HG02610 (cell line): ENCODE measurements around the gene PLD6.
"Not testable (repeated sequence)": the region's sequence is repeated elsewhere in the genome, so short reads cannot be mapped to it uniquely, and the experiment has no call there.

ENCODE experiments used
- ATAC-seq: cut with Tn5 transposase; IDR thresholded peaks from one replicate; pipeline ENCODE4 v1.9.1; 2021; ENCODE audit warnings: mild to moderate bottlenecking, moderate library complexity; ENCODE audit not compliant: unreplicated experiment

PLD6 gene

GRCh38 chr17:17201907-17202306 is 4.2 kb downstream of the PLD6 start:
- no peak for ATAC-seq

DNA sequence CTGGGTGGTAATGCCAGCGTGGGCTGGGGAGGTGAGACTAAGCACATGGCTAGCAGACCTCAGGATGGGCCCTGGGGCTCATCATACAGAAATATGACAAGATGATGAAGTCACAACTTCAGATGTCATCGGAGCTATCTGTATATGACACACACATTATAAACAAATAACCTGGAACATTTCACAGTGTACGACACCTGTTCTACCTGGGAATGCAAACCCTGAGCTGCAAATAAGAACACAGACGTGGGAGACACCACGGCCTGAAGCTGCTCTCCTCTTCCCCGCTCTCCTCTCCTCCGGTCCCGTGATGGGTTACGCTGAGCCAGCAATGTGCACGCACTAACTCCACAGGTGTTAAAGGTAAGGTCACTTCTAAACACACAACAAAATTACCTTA is 4.9 kb downstream of the PLD6 start:
- no peak for ATAC-seq

DNA sequence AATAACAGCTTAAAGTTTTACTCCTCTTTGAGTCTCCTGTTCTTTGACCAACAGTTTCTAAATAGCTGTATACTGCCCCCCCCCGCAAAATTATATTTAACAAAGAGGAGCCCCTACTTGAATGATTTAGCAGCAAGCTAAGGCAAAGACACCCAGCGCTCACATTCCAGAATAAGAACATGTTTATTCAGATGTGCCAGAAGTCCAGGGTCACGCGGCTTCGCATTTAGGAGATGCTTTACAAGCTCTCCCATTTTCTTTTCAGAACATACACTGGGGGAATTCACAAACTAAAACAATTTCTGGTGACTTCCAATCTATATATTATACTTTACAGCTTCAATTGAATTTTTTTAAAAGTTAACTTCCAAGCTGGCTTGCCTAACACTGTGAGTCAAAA is 5.3 kb downstream of the PLD6 start:
- ATAC-seq, result no peak

DNA sequence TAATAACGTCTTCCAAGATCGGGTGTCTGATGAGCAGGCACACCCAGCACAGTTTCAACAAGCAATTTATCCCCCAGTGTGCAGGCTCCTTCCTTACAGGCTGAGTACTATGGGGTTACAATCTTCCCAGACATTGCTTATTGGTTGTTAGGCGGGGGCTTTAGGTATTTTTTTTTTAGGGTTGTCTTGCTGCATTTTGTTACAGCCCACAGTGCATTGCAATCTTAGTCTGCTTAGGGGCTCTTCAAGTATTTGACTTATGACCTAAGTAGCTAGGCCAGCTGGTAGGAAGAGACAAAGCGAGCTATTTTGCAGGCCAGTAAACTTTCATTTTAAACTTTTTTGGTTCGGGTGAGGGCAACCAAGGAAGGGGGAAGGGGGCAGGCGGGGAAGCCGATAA is 5.8 kb downstream of the PLD6 start:
- no peak for ATAC-seq

DNA sequence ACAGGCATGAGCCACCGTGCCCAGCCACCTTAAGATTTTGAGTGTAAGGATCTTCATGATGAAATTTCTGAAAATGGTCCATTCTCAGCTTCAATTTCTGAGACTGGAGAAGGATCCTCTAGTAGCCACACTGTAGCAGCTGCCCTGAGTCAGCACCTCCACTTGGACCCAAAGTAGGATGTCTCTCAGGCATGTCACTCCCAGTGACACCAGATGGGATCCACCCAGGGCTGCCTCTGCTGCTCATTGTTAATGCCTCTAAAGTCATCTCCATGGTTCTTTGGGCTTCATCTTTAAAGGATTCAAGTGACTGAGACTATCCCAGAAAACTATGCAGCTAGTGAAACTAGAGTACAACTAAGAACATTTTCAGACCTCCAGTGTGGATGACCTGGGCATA is 7.9 kb downstream of the PLD6 start:
- no peak for ATAC-seq

GRCh38 chr17:17196776-17197175 is 9.4 kb downstream of the PLD6 start:
- ATAC-seq, result no peak

GRCh38 chr17:17195466-17195865 is 10.7 kb downstream of the PLD6 start:
- not testable (repeated sequence) for ATAC-seq

DNA sequence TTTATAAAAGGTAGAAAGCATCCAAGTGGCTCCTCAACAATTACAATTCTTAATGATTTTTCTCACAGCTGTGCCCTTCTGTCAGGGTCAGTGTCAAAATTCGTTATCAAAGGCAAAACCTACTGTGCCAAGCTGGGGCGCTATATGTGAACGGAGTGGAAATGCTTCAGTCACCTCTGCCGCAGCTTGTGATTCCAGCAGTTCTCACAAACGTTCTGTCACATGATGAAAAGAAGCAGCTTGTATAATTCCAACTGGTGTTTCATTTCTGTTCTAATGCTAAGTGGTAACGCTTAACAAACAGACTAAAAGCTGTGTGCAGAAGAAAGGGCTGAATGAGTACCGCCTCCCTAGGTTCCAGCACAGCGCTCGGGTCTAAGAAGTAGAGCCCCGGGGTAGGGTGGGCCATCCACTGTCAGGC is 14.2 kb downstream of the PLD6 start:
- ATAC-seq, result no peak

DNA sequence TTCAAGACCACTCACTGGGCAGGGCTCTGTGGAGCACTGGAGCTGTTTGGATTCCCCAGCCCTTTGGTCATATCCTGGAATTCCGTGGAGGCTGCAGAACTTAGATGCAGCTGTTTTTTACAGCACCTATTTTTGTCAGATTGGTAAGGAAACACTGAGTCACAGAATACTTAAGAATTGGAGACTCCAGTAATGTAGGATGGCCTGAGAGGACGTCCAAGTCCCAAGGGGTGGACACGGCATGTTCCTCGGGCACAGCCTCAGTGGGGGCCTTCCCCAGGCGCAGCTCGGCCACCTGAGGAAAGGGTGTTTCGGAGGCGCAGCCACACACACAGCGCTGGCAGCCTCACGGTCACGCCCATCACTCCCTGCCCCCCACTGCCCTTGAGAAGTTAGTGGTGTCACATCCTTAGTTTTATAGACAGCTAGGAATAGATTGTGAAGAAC is 14.8 kb downstream of the PLD6 start:
- no peak for ATAC-seq

- ATAC-seq, result no peak
Measured at GRCh38 chr17:17190188-17190587, 15.9 kb downstream of the PLD6 start.

- no peak for ATAC-seq
Measured at GRCh38 chr17:17189559-17189958, 16.6 kb downstream of the PLD6 start.

DNA sequence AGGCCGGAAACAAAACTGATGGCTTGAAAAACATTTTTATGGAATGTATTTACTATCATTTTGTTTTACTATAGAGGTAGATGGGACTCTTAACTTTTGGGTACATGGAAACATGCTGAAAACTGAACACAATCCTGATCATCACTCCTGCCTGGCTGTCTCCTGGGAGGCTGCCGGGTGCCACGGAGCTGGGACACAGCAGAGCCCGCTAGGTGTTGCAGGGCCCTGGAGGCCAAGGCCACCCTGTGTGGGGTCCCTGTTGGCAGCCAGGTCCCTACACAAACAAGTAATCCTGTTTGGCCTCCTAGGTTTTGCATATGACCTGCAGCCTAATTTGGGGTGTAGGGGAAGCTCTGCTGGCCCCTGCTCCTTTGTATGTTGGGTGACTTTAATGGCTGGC is 17.5 kb downstream of the PLD6 start:
- ATAC-seq, result no peak

DNA sequence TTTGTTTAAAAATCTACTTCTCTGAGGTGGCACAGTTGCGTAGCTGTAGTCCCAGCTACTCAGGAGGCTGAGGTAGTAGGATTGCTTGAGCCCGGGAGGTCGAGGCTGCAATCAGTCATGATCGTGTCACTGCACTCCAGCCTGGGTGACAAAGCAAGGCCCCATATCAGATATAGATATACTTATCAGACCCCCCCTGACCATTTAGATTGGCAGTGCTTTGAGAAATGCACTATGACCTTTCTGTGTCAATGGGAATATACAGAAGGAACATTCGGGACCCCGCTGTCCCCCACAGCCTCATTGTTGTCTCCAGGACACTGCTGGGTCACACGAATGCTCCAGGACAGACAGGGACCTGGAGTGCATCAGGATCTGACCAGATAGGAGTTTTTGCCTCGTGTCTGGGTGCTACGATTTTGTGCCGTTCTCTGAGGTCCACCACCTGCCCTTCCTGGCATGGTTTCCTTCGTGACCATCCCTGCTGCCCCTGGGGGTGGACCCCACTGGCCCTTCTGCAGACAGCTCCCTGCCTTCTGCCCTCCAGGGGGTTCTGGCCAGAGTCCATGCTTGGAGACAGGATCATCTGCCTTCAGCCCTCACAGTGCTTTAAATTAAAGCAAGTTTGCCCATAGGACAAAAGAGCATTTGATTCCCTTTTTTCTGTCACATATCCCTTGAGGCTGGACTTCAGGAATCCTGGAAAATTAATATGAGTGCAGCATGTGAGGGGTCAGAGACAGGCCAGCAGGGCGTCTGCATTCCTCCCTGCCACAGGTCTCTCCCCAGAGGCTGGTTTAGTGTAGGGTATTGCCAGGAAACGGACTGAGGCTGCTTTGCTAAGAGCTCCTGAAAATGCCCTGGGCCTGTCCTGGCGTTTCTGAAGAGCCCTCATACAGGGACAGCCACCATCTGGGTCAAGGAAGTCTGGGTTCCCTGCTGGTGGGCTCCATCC is 19.3 kb downstream of the PLD6 start:
- no peak for ATAC-seq

DNA sequence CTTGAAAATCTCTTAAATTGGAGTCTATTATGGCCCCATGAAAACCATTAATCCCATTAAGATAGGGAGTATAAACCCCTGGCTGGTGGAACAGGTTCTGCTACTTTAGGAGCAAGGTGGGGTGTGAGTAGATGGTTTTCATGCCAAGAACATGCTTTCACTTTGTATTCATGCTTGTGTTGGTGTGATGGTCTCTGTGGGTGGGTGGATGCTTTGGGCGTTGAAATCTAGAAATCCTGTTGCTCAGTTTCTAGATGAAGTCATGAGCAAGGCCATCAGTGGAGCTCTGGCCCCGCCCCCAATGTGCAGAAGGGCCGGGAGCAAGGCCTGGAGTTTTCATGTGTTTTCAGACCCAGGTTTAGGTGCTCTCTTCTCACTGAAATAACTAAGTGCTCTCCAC is 20.1 kb downstream of the PLD6 start:
- ATAC-seq, result no peak

DNA sequence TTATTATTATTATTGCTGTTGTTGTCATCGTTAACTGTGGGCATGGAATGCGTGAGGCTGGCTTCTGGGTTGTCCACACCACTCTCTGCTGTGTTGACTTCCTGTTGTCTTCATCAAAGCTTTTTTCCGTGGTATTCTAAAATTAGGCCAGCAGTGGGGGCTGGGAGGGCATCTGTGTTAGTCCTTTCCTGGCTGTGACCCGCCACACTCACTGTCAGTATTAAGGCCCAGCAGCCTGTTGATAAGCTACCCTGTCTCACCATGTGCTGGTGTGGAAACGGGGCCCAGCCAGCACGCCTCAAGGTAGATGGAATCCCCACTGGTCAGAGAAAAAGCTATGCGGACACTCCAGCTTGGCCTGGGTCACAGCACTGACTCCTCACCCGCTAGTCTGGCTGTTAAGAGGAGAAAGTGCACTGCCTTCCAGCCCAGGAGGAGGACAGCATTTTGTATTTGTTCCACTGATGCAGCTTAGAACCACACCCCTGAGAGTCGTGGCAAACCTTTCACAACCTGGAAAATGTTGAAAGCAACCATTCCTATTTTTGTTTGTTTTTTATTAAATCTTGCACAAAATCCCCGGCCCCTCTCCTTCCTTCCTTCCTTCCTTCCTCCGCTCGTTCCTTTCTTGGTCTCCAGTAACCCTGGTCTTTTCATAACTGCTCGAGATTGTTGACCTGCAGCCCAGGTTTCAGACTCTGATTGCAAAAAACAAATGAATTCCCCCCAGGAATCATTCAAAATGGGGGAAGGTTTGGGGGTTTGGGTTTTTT is 21.0 kb downstream of the PLD6 start:
- not testable (repeated sequence) for ATAC-seq

DNA sequence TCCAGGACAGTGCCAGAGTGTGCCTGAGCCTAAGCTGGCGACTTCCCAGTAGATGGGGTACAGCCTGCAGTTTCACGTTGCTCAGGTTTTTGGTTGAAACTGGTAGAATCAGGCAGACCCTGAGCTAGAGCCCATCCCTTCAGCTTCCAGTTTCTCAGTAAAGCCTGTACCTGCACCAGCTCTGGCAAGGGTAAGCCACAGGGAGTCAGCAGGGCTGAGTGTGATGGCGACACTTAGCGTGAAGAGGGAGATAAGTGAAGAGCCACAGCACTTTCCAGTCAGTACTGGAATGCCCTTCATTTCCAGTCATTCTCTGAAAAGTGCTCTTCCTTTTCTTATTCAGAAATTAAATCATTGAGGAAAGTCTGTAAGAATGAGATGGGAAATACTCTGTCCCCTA is 22.4 kb downstream of the PLD6 start:
- no peak for ATAC-seq

DNA sequence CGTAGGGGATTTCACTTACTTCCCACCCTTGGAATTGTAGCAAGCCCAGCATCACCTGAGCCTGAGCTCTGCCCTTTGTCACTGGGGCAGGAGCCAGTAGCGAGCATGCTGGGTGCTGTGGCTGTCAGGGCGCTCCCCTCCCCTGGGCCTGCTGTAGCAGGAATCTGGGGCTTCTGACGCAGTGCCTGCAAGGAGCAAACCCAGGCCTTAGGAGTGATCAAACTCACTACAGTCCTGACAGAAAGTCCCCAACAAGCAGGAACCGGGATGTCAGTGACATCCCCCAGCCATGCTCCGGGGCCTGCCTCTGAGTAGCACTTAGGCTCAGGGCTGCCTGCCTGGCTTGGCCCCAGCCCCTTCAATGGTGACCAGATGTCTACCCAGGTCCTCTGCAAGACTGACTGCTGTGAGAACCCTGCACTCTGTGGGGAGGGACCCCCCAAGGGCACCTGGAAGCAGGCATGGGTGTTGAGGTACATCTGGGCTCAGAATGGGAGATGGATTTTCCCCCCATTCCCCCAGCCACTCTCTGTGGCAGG is 23.5 kb downstream of the PLD6 start:
- no peak for ATAC-seq

GRCh38 chr17:17181666-17182597 is 24.2 kb downstream of the PLD6 start:
- ATAC-seq, result peak; percentile 52

GRCh38 chr17:17180741-17181525 is 25.2 kb downstream of the PLD6 start:
- no peak for ATAC-seq

DNA sequence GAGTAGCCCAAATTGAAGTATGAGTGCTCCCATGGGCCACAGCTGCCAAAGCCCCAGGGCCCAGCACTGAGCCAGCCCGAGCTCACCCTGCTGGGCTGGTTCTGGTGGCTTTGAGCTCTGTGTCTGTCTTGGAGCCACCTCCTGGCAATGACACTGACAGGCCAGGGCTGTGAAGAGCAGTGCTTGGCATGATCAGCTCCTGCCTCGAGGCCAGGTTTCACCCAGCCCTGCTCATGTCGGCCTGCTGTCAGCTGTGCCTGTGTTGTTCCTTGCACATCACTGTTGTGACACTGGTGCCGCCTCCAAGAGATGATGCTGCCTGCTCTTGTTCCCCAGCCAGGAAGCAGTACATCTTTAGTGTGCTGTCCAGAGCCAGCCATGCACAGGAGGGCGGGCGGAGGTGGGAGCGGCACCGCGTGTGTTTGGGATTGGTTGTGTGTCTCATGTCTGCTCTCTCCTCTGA is 26.0 kb downstream of the PLD6 start:
- ATAC-seq, result no peak
